HEK293 (cell line): ENCODE measurements around the gene KIF26B.

Experiments
- CTCF ChIA-PET: fragments of 350-600 bp; formaldehyde crosslinking; extraction: SDS; loops from one replicate; lab custom pipeline; 2021; ENCODE audit warnings: antibody characterized with exemption; lab: Yijun Ruan, JAX
- POLR2A ChIA-PET: fragments of 300-600 bp; formaldehyde crosslinking; extraction: SDS; loops from one replicate; lab custom pipeline; 2020; ENCODE audit warnings: antibody characterized with exemption, inconsistent platforms; lab: Yijun Ruan, JAX
- H3K27ac ChIP-seq: fragments of 200-500 bp; sonication (Bioruptor generic); 2 replicates; pipeline ENCODE4 v1.5.1; 2014; ENCODE audit warnings: low read depth, low read length, control low read depth, inconsistent platforms; ENCODE audit errors: extremely low read depth
- H3K36me3 ChIP-seq, 2 experiments: fragments of 200-500 bp in 1 of 2; sonication (Bioruptor generic) in 1 of 2; 1 replicate in 1 of 2; 2 replicates in 1 of 2; pipeline ENCODE4 v1.5.1; 2014 to 2017; ENCODE audit warnings: inconsistent platforms in 2 of 2, low read length in 2 of 2; ENCODE audit not compliant: control insufficient read depth in 2 of 2, insufficient read depth in 1 of 2
- H3K4me1 ChIP-seq: fragments of 200-500 bp; sonication (Bioruptor generic); 2 replicates; pipeline ENCODE4 v1.5.1; 2014; ENCODE audit warnings: mild to moderate bottlenecking, low read length, inconsistent platforms; ENCODE audit not compliant: control insufficient read depth, insufficient read depth
- H3K4me3 ChIP-seq: 2 replicates; pipeline ENCODE4 v1.5.1; 2011; ENCODE audit warnings: low read depth, mild to moderate bottlenecking, control low read depth, low read length, moderate library complexity
- H3K9me3 ChIP-seq: fragments of 200-500 bp; sonication (Bioruptor generic); 2 replicates; pipeline ENCODE4 v1.5.1; 2014; ENCODE audit warnings: low read depth, low read length, inconsistent platforms; ENCODE audit not compliant: control insufficient read depth, insufficient read depth
- ATF2 ChIP-seq: fragments of 450-650 bp; formaldehyde crosslinking; IDR thresholded peaks from 2 replicates; pipeline ENCODE4 v1.5.1; 2016; ENCODE audit warnings: missing biosample characterization, missing genetic modification characterization, low read depth
- GLI2 ChIP-seq: fragments of 450-650 bp; formaldehyde crosslinking; IDR thresholded peaks from 2 replicates; pipeline ENCODE4; 2017; ENCODE audit warnings: missing biosample characterization, missing genetic modification characterization, low read depth, borderline replicate concordance
- GLIS1 ChIP-seq: fragments of 450-650 bp; formaldehyde crosslinking; IDR thresholded peaks from 2 replicates; pipeline ENCODE4 v1.5.1; 2016; ENCODE audit warnings: missing biosample characterization, missing genetic modification characterization
- IKZF3 ChIP-seq: fragments of 450-650 bp; IDR thresholded peaks from 2 replicates; pipeline ENCODE4 v1.5.0; 2018; ENCODE audit warnings: missing biosample characterization, mild to moderate bottlenecking, missing genetic modification characterization, moderate library complexity
- KLF10 ChIP-seq: fragments of 450-650 bp; IDR thresholded peaks from 2 replicates; pipeline ENCODE4 v1.5.1; 2018; ENCODE audit warnings: missing biosample characterization, mild to moderate bottlenecking, missing genetic modification characterization
- PATZ1 ChIP-seq: fragments of 450-650 bp; formaldehyde crosslinking; IDR thresholded peaks from 2 replicates; pipeline ENCODE4 v1.5.1; 2016; ENCODE audit warnings: missing biosample characterization, missing genetic modification characterization
- SCRT1 ChIP-seq: fragments of 450-650 bp; formaldehyde crosslinking; IDR thresholded peaks from 2 replicates; pipeline ENCODE4 v1.5.1; 2016; ENCODE audit warnings: missing biosample characterization, missing genetic modification characterization, borderline replicate concordance
- SETDB1 ChIP-seq: IDR thresholded peaks from one replicate; pipeline ENCODE4 v1.6.1; 2017; ENCODE audit warnings: mild to moderate bottlenecking, low read length, moderate library complexity, mixed read lengths; ENCODE audit not compliant: insufficient read length
- ZBTB11 ChIP-seq: fragments of 450-650 bp; formaldehyde crosslinking; conservative IDR thresholded peaks from 2 replicates; pipeline ENCODE4 v1.5.1; 2016; ENCODE audit warnings: low read depth, missing biosample characterization, missing genetic modification characterization
- ZBTB48 ChIP-seq: fragments of 450-650 bp; formaldehyde crosslinking; IDR thresholded peaks from 2 replicates; pipeline ENCODE4 v1.5.1; 2016; ENCODE audit warnings: missing biosample characterization, missing genetic modification characterization
- ZBTB8A ChIP-seq: fragments of 450-650 bp; formaldehyde crosslinking; IDR thresholded peaks from 2 replicates; pipeline ENCODE4 v1.5.1; 2016; ENCODE audit warnings: missing biosample characterization, missing genetic modification characterization
- ZNF114 ChIP-seq: fragments of 450-650 bp; formaldehyde crosslinking; IDR thresholded peaks from 2 replicates; pipeline ENCODE4 v1.5.0; 2017; ENCODE audit warnings: missing biosample characterization, missing genetic modification characterization
- ZNF18 ChIP-seq: fragments of 450-650 bp; formaldehyde crosslinking; IDR thresholded peaks from 2 replicates; pipeline ENCODE4 v1.5.1; 2016; ENCODE audit warnings: missing biosample characterization, missing genetic modification characterization
- ZNF239 ChIP-seq: fragments of 450-650 bp; formaldehyde crosslinking; IDR thresholded peaks from 2 replicates; pipeline ENCODE4 v1.5.1; 2016; ENCODE audit warnings: missing biosample characterization, missing genetic modification characterization
- ZNF335 ChIP-seq: fragments of 450-650 bp; formaldehyde crosslinking; conservative IDR thresholded peaks from 2 replicates; pipeline ENCODE4 v1.5.1; 2016; ENCODE audit warnings: missing biosample characterization, missing genetic modification characterization
- ZNF514 ChIP-seq: fragments of 450-650 bp; formaldehyde crosslinking; IDR thresholded peaks from 2 replicates; pipeline ENCODE4 v1.5.1; 2016; ENCODE audit warnings: missing biosample characterization, missing genetic modification characterization
- ZNF843 ChIP-seq: fragments of 450-650 bp; formaldehyde crosslinking; IDR thresholded peaks from 2 replicates; pipeline ENCODE4 v1.5.1; 2016; ENCODE audit warnings: missing biosample characterization, missing genetic modification characterization
- ZSCAN16 ChIP-seq: fragments of 450-650 bp; formaldehyde crosslinking; IDR thresholded peaks from 2 replicates; pipeline ENCODE4 v1.5.1; 2016; ENCODE audit warnings: missing biosample characterization, missing genetic modification characterization
- TF ChIP-seq, protein P1 (sequence below): fragments of 450-650 bp; formaldehyde crosslinking; IDR thresholded peaks from 2 replicates; pipeline ENCODE4 v1.5.1; 2017; ENCODE audit warnings: missing biosample characterization, missing genetic modification characterization

KIF26B gene

DNA sequence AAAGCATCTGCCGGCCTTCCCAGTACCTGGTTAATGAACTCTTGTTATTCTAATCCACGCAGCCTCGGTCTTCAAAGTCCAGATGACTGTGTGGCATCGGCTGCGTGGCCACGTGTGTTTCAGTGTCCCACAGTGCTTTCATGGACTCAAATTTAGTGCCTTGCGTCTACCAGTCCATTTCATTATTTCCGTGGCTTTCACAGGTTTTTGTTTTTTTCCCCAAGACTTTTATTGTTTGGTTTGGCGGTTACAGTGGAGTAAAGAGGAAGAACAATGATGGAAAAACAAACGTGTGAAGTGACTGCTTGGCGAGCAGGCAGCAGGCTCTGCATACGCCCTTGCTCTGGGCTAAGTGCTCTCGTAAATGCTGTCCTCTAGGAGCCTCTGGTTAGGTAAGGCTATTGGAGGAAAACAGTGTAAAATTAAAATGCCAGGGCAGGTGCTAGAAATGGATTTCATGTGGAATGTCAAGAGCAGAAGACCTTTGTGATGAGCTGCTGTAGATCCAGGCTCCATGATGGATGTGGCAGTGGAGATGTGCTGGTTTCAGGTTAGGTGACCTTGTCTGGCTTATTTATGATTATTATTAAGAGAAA lies 536.3 kb downstream of the KIF26B start:
- Histone ChIP-seq H3K4me3 (no peak overlapping the region), H3K36me3 (no peaks in the 10 kb centered on the region), H3K9me3 (no peaks in the 10 kb centered on the region), H3K27ac (no peak overlapping the region), H3K4me1 (no peaks in the 10 kb centered on the region)
- ChIA-PET POLR2A (no interaction called here), CTCF (no interaction called here)
- TF ChIP-seq ZBTB8A (tag by site-specific recombination), result no peak
- no peak for TF ChIP-seq ZNF18 (tag by site-specific recombination)
- peak; percentile 32; the same call in 1 of the 2 replicates for TF ChIP-seq ZSCAN16 (tag by site-specific recombination)
- TF ChIP-seq ZBTB11 (tag by site-specific recombination), result no peak

DNA sequence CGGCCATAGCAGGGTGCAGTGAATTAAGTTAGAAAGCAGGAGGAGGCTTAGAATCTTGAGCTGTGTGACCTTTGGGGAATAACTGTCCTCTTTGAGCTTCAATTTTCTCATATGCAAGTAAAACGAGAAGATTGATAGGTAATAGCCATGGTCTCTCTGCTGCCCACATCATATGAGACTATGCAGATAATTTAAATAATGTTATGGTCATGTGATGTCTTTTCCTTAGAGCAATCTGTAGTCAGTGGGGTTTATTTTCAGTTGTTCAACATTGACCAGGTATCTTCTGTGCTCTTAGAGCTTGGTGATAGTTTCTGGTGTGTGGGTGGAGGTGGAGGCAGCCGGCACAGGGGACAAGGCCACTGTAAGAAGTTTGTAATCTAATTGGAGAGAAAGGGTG lies 537.1 kb downstream of the KIF26B start:
- no peak overlapping the region for H3K27ac ChIP-seq
- POLR2A ChIA-PET, result no interaction called here
- no peaks in the 10 kb centered on the region for H3K9me3 ChIP-seq
- CTCF ChIA-PET, result no interaction called here
- no peaks in the 10 kb centered on the region for H3K4me1 ChIP-seq
- H3K36me3 ChIP-seq, result no peaks in the 10 kb centered on the region
- TF ChIP-seq ZNF114 (tag by site-specific recombination) (no peak), ATF2 (tag by site-specific recombination) (no peak), GLI2 (tag by site-specific recombination) (no peak), ZNF18 (tag by site-specific recombination) (no peak), IKZF3 (tag by site-specific recombination) (no peak), SCRT1 (tag by site-specific recombination) (no peak), KLF10 (tag by site-specific recombination) (no peak), ZNF239 (tag by site-specific recombination) (no peak), GLIS1 (no peak), ZNF335 (tag by site-specific recombination) (no peak)
- H3K4me3 ChIP-seq, result no peak overlapping the region

DNA sequence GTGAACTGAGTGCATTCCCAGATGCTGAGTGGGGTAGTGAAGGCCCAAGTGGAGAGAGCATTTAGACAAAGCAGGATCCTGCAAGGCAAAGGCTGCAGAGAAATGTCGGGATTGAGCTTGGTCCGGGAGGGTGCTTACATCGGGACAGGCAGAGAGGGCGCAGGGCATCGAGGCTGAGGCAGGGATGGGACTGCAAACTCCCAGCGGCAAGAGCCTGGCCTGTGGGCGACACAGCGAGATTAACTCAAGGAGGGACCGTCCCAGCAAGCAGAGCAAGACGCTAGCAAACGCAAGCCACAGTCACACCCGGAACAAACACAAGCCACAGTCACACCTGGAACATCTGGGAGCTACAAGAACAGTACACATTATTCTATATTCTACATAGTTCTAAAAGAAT lies 537.5 kb downstream of the KIF26B start:
- CTCF ChIA-PET, result no interaction called here
- H3K27ac ChIP-seq, result no peak overlapping the region
- H3K4me3 ChIP-seq, result no peak overlapping the region
- POLR2A ChIA-PET, result no interaction called here
- H3K4me1 ChIP-seq, result no peaks in the 10 kb centered on the region
- no peaks in the 10 kb centered on the region for H3K9me3 ChIP-seq
- no peaks in the 10 kb centered on the region for H3K36me3 ChIP-seq
- TF ChIP-seq, protein P1, sequence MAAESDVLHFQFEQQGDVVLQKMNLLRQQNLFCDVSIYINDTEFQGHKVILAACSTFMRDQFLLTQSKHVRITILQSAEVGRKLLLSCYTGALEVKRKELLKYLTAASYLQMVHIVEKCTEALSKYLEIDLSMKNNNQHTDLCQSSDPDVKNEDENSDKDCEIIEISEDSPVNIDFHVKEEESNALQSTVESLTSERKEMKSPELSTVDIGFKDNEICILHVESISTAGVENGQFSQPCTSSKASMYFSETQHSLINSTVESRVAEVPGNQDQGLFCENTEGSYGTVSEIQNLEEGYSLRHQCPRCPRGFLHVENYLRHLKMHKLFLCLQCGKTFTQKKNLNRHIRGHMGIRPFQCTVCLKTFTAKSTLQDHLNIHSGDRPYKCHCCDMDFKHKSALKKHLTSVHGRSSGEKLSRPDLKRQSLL, result no peak
- TF ChIP-seq GLI2 (tag by site-specific recombination) (no peak), PATZ1 (tag by site-specific recombination) (no peak), ZNF843 (tag by site-specific recombination) (no peak), SETDB1 (no peak), ZBTB48 (tag by site-specific recombination) (no peak), ZNF514 (tag by site-specific recombination) (no peak)
